GM18951 (cell line): ENCODE results near the gene IFT80.

ENCODE experiments used
- POLR2A ChIP-seq: IDR thresholded peaks from 4 replicates; pipeline ENCODE4 v1.6.1; 2011; ENCODE audit warnings: mild to moderate bottlenecking; ENCODE audit not compliant: insufficient read length, insufficient read depth; ENCODE audit errors: extremely low read depth
- in situ Hi-C: fragments of 300-500 bp; cut with MboI; formaldehyde crosslinking; loops from one replicate; pipeline ENCODE4 v1.12.0; 2022; ENCODE audit warnings: low sequenced_read_pairs, mixed read lengths, inconsistent platforms; ENCODE audit not compliant: unreplicated experiment

Gene IFT80

GRCh38 chr3:160392798-160393197, 6.2 kb downstream of the IFT80 start:
- in situ Hi-C loops, result no loop called here
- no peak for TF ChIP-seq POLR2A

GRCh38 chr3:160390565-160391138, 8.4 kb downstream of the IFT80 start:
- no peak for TF ChIP-seq POLR2A
- in situ Hi-C loops, result no loop called here

DNA sequence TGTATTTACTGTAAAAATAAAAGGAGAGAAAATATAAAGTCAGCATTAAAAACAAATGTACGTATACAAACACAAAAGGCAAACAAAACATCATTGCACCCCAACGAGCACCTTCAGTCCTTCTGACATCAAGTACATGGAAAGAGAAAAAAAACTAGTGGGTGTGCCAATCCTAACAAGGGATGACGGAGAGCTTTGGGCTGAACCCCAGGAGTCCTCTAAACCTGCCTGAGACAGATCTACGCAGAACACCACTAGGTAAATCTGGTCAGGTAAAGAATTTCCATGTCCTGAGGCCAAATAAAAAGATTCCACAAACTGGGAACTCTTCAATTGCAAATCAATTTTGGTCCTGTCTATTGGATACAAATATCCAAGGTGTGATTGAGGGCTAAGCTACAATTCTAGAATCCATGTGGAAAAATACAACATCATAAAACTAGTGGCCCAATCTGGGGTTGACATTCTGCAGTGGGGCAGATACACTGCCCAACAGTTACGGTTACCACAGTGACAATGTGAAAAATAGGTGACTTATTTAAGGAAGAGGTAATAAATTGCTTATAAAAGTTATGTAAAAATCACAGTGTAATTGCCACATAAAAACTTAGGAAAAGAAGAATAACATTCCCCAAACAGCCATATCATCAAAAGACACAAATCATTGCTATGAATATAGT, 14.2 kb downstream of the IFT80 start:
- in situ Hi-C loops, result no loop called here

GRCh38 chr3:160381470-160381869, 17.6 kb downstream of the IFT80 start:
- TF ChIP-seq POLR2A, result no peak
- in situ Hi-C loops, result no loop called here

More for the DNA sequence above, 14.2 kb downstream of the IFT80 start:
- no peak for TF ChIP-seq POLR2A

- in situ Hi-C loops, result no loop called here
Measured at GRCh38 chr3:160379628-160380214, 19.3 kb downstream of the IFT80 start.

GRCh38 chr3:160378331-160379109, 20.5 kb downstream of the IFT80 start:
- no peak for TF ChIP-seq POLR2A
- in situ Hi-C loops, result no loop called here

More at GRCh38 chr3:160379628-160380214, 19.3 kb downstream of the IFT80 start:
- no peak for TF ChIP-seq POLR2A

DNA sequence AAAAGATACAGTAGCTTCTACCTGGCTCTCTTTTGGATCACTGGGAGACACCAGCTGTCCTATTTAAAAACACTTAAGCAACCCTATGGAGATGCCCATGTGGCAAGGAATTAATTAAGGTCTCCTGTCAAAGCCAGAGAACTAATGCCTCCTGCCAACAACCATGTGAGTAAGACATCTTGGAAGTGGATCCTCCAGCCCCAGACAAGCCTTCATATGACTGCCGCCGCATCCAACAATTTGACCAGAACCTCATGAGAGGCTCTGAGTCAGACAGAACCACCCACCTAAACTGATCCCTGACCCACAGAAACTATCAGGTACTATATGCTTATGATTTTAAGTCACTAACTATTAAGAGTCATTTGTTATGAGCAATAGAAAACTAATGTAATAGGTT, 22.3 kb downstream of the IFT80 start:
- TF ChIP-seq POLR2A, result no peak
- in situ Hi-C loops, result no loop called here

- in situ Hi-C loops, result no loop called here
- no peak for TF ChIP-seq POLR2A
Measured at GRCh38 chr3:160374925-160375324, 24.1 kb downstream of the IFT80 start.

- no peak for TF ChIP-seq POLR2A
- in situ Hi-C loops, result no loop called here
Measured at GRCh38 chr3:160374472-160374871, 24.6 kb downstream of the IFT80 start.

DNA sequence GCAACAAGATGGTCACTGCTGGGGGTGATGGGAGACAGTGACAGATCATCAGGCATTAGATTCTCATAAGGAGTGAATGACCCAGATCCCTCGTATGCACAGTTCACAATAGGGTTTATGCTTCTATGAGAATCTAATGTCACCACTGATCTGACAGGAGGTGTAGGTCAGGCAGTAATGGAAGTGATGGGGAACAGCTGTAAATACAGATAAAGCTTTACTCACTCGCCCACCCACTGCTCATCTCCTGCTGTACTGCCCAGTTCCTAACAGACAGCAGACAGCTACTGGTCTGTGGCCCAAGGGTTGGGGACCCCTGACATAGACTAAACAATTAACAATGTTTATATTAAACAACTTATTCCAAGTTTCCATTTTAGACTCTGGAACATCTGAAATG, 25.4 kb downstream of the IFT80 start:
- TF ChIP-seq POLR2A, result no peak
- in situ Hi-C loops, result no loop called here

GRCh38 chr3:160372780-160373179, 26.2 kb downstream of the IFT80 start:
- in situ Hi-C loops, result no loop called here
- TF ChIP-seq POLR2A, result no peak

GRCh38 chr3:160370987-160371857, 27.8 kb downstream of the IFT80 start:
- TF ChIP-seq POLR2A, result no peak
- in situ Hi-C loops, result no loop called here
